Liver (tissue), 9 donors: ENCODE measurements around the gene FOXK2. TPM values are rescaled to one million over a fixed set of nuclear protein-coding genes. Genes with fewer than 3 reads are reported as not detected.

Experiments used
- DNase-seq: peaks from one replicate; pipeline ENCODE4 v3.0.0-alpha.2; 2017; ENCODE audit warnings: low spot score
- H3K27ac ChIP-seq, 2 donors: one replicate each; pipeline ENCODE4 v1.7.0; 2013; ENCODE audit warnings: inconsistent platforms in 2 of 2, low read length in 2 of 2, control low read depth in 1 of 2, low read depth in 1 of 2, mild to moderate bottlenecking in 1 of 2
- H3K27me3 ChIP-seq, 4 donors: one replicate each; pipeline versions ENCODE4 v1.6.1 to v1.7.0; 2013; ENCODE audit warnings: low read length in 3 of 4, inconsistent platforms in 1 of 4, mild to moderate bottlenecking in 1 of 4, moderate library complexity in 1 of 4; ENCODE audit not compliant: control insufficient read depth in 4 of 4, insufficient read depth in 4 of 4
- H3K36me3 ChIP-seq, 4 donors: one replicate each; pipeline versions ENCODE4 v1.6.1 to v1.7.0; 2013; ENCODE audit warnings: low read length in 3 of 4, mild to moderate bottlenecking in 3 of 4, low read depth in 1 of 4, moderate library complexity in 1 of 4; ENCODE audit not compliant: control insufficient read depth in 4 of 4, insufficient read depth in 3 of 4
- H3K4me1 ChIP-seq, 4 donors: one replicate each; pipeline versions ENCODE4 v1.6.1 to v1.7.0; 2013; ENCODE audit warnings: low read length in 3 of 4, mild to moderate bottlenecking in 3 of 4, moderate library complexity in 1 of 4; ENCODE audit not compliant: control insufficient read depth in 4 of 4, insufficient read depth in 4 of 4
- H3K4me3 ChIP-seq, 3 donors: one replicate each; pipeline versions ENCODE4 v1.6.1 to v1.7.0; 2013; ENCODE audit warnings: low read length in 3 of 3, control low read depth in 1 of 3, low read depth in 1 of 3, mild to moderate bottlenecking in 1 of 3
- H3K9ac ChIP-seq, 2 donors: one replicate each; pipeline ENCODE4 v1.7.0; 2013; ENCODE audit warnings: low read length in 2 of 2, mild to moderate bottlenecking in 2 of 2, moderate library complexity in 2 of 2, control low read depth in 1 of 2, low read depth in 1 of 2
- H3K9me3 ChIP-seq, 4 donors: one replicate each; pipeline versions ENCODE4 v1.6.1 to v1.7.0; 2013; ENCODE audit warnings: low read length in 3 of 4; ENCODE audit not compliant: control insufficient read depth in 4 of 4
- FOXA1 ChIP-seq: IDR thresholded peaks from 2 replicates; pipeline ENCODE4 v1.6.1; 2016; ENCODE audit warnings: antibody characterized with exemption
- FOXA2 ChIP-seq: IDR thresholded peaks from 2 replicates; pipeline ENCODE4 v1.6.1; 2016; ENCODE audit warnings: antibody characterized with exemption
- GABPA ChIP-seq, 2 donors: IDR thresholded peaks in 1 of 2; conservative IDR thresholded peaks in 1 of 2; 2 replicates each; pipeline ENCODE4 v1.6.1; 2016; ENCODE audit warnings: antibody characterized with exemption in 2 of 2, mild to moderate bottlenecking in 1 of 2, moderate library complexity in 1 of 2
- HNF4A ChIP-seq, 2 donors: conservative IDR thresholded peaks; 2 replicates each; pipeline ENCODE4 v1.6.1; 2016; ENCODE audit warnings: antibody characterized with exemption in 2 of 2, mild to moderate bottlenecking in 2 of 2
- HNF4G ChIP-seq: IDR thresholded peaks from 2 replicates; pipeline ENCODE4 v1.6.1; 2016; ENCODE audit warnings: antibody characterized with exemption
- JUND ChIP-seq, 2 donors: IDR thresholded peaks; 2 replicates each; pipeline ENCODE4 v1.6.1; 2016; ENCODE audit warnings: antibody characterized with exemption in 2 of 2
- NR2F2 ChIP-seq: IDR thresholded peaks from 2 replicates; pipeline ENCODE4 v1.6.1; 2016; ENCODE audit warnings: antibody characterized with exemption
- RAD21 ChIP-seq, 2 donors: IDR thresholded peaks; 2 replicates each; pipeline ENCODE4 v1.6.1; 2016; ENCODE audit warnings: antibody characterized with exemption in 2 of 2, mild to moderate bottlenecking in 2 of 2
- TAF1 ChIP-seq: conservative IDR thresholded peaks from 2 replicates; pipeline ENCODE4 v1.6.1; 2016; ENCODE audit warnings: antibody characterized with exemption, mild to moderate bottlenecking
- YY1 ChIP-seq: IDR thresholded peaks from 2 replicates; pipeline ENCODE4 v1.6.1; 2016; ENCODE audit warnings: antibody characterized with exemption, mild to moderate bottlenecking
- WGBS: extraction: QIAGEN DNeasy Blood & Tissue Kit; methylation state at CpG from one replicate; pipeline ENCODE4 v1.1.7; 2013; 5-methylcytosine and 5-hydroxymethylcytosine counted together
- polyA plus RNA-seq, 2 donors: library from polyadenylated mRNA; stranded (reverse) in 1 of 2; unstranded in 1 of 2; fragments of 200-250 nt in 1 of 2; fragments of >200 nt in 1 of 2; fragmentation: Nextera tagmentation in 1 of 2; extraction: Ambion mirVana in 1 of 2; gene quantifications; one replicate each; pipeline versions ENCODE4 v1.2.1 to v1.2.3, GENCODE V29; 2013 to 2015
- total RNA-seq, 2 donors: library from RNA; depleted of rRNA; stranded (reverse); fragments of >200 nt; gene quantifications; one replicate each; pipeline ENCODE4 v1.2.3, GENCODE V29; 2014
- TF ChIP-seq, protein P1 (sequence below): IDR thresholded peaks from 2 replicates; pipeline ENCODE4 v1.6.1; 2016; ENCODE audit warnings: antibody characterized with exemption
- TF ChIP-seq, protein P2 (sequence below): IDR thresholded peaks from 2 replicates; pipeline ENCODE4 v1.6.1; 2016; ENCODE audit warnings: antibody characterized with exemption
- TF ChIP-seq, protein P3 (sequence below): IDR thresholded peaks from 2 replicates; pipeline ENCODE4 v1.6.1; 2016; ENCODE audit warnings: antibody characterized with exemption
- TF ChIP-seq, protein P4 (sequence below): fragments of 150-350 bp; IDR thresholded peaks from 2 replicates; pipeline ENCODE4 v1.5.1; 2017; ENCODE audit warnings: improper control_type of control experiment, low read depth, low read length; ENCODE audit not compliant: missing input control
- TF ChIP-seq, protein P5 (sequence below): IDR thresholded peaks from 2 replicates; pipeline ENCODE4 v1.6.1; 2016; ENCODE audit warnings: antibody characterized with exemption, mild to moderate bottlenecking
- donor health status: healthy.
- donor health status: healthy.
- donor health status: healthy.
- donor health status: healthy.
- donor health status: healthy.

FOXK2 gene
- total and polyA plus RNA-seq, 4 donors = 3.1 to 16.2 (median 10.8) TPM

DNA sequence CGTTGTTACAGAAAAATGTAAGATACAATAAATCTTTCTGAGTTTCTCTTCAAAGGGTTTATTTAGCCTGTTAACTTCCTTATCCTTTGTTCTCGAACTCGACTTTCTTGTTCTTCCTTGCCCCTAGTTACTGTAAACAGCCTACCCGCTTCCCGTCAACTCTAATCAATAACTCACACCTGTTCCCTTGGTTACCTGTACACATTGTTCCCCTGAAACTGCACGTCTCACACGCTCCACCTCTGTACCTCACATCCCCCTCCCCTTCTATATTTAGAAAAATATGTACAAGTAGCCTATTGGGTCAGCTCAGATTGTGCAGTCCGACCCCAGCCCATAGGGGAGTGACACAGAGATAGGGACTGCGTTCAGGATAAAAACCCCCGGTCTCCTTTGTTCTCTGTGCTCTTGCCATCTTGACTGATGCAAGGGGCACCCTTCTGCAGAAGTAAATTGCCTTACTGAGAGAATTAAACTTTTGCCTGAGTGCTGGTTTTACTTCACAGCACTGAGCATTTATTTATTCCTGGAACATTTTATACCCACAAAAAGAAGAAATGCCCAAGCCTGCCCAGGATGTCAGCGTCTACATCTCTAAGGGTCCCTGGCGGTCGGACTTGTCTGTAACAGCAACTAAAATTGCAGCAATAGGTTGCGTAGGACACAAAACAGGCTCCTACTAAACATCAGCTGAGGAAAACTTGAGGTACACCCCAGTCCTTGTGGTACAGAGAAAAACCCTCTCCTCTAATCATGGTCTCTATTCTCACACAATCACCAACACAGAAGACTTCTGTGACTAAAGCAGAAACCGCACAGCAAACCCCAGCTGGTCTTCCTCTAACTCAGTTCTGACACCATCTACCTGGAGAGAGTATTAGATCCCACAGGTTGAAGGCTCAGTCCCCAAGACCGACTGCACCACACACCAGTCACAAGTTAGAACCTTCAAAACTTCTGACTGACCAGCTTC lies 117.4 kb downstream of the FOXK2 start:
- no peaks in the 10 kb centered on the region for H3K4me1 ChIP-seq
- DNase-seq = no peak
- no peak overlapping the region for H3K4me3 ChIP-seq
- TF ChIP-seq, protein P1, sequence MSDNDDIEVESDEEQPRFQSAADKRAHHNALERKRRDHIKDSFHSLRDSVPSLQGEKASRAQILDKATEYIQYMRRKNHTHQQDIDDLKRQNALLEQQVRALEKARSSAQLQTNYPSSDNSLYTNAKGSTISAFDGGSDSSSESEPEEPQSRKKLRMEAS = no peak
- no peak for TF ChIP-seq YY1
- TF ChIP-seq GABPA (IDR thresholded peaks at IDR 0.05 in 1 of 2, conservative IDR thresholded peaks at IDR 0.05 in 1 of 2) = no peak
- TF ChIP-seq, protein P2, sequence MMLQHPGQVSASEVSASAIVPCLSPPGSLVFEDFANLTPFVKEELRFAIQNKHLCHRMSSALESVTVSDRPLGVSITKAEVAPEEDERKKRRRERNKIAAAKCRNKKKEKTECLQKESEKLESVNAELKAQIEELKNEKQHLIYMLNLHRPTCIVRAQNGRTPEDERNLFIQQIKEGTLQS = no peak
- TF ChIP-seq, protein P3, sequence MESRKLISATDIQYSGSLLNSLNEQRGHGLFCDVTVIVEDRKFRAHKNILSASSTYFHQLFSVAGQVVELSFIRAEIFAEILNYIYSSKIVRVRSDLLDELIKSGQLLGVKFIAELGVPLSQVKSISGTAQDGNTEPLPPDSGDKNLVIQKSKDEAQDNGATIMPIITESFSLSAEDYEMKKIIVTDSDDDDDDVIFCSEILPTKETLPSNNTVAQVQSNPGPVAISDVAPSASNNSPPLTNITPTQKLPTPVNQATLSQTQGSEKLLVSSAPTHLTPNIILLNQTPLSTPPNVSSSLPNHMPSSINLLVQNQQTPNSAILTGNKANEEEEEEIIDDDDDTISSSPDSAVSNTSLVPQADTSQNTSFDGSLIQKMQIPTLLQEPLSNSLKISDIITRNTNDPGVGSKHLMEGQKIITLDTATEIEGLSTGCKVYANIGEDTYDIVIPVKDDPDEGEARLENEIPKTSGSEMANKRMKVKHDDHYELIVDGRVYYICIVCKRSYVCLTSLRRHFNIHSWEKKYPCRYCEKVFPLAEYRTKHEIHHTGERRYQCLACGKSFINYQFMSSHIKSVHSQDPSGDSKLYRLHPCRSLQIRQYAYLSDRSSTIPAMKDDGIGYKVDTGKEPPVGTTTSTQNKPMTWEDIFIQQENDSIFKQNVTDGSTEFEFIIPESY = no peak
- TF ChIP-seq FOXA1 = no peak
- TF ChIP-seq, protein P4, sequence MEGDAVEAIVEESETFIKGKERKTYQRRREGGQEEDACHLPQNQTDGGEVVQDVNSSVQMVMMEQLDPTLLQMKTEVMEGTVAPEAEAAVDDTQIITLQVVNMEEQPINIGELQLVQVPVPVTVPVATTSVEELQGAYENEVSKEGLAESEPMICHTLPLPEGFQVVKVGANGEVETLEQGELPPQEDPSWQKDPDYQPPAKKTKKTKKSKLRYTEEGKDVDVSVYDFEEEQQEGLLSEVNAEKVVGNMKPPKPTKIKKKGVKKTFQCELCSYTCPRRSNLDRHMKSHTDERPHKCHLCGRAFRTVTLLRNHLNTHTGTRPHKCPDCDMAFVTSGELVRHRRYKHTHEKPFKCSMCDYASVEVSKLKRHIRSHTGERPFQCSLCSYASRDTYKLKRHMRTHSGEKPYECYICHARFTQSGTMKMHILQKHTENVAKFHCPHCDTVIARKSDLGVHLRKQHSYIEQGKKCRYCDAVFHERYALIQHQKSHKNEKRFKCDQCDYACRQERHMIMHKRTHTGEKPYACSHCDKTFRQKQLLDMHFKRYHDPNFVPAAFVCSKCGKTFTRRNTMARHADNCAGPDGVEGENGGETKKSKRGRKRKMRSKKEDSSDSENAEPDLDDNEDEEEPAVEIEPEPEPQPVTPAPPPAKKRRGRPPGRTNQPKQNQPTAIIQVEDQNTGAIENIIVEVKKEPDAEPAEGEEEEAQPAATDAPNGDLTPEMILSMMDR = no peak
- TF ChIP-seq HNF4G = no peak
- TF ChIP-seq JUND (IDR thresholded peaks at IDR 0.05) = no peak
- no peak for TF ChIP-seq RAD21 (IDR thresholded peaks at IDR 0.05)
- no peak for TF ChIP-seq HNF4A (conservative IDR thresholded peaks at IDR 0.05)
- no peak for TF ChIP-seq TAF1
- no peak for TF ChIP-seq NR2F2
- TF ChIP-seq, protein P5, sequence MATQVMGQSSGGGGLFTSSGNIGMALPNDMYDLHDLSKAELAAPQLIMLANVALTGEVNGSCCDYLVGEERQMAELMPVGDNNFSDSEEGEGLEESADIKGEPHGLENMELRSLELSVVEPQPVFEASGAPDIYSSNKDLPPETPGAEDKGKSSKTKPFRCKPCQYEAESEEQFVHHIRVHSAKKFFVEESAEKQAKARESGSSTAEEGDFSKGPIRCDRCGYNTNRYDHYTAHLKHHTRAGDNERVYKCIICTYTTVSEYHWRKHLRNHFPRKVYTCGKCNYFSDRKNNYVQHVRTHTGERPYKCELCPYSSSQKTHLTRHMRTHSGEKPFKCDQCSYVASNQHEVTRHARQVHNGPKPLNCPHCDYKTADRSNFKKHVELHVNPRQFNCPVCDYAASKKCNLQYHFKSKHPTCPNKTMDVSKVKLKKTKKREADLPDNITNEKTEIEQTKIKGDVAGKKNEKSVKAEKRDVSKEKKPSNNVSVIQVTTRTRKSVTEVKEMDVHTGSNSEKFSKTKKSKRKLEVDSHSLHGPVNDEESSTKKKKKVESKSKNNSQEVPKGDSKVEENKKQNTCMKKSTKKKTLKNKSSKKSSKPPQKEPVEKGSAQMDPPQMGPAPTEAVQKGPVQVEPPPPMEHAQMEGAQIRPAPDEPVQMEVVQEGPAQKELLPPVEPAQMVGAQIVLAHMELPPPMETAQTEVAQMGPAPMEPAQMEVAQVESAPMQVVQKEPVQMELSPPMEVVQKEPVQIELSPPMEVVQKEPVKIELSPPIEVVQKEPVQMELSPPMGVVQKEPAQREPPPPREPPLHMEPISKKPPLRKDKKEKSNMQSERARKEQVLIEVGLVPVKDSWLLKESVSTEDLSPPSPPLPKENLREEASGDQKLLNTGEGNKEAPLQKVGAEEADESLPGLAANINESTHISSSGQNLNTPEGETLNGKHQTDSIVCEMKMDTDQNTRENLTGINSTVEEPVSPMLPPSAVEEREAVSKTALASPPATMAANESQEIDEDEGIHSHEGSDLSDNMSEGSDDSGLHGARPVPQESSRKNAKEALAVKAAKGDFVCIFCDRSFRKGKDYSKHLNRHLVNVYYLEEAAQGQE = no peak
- TF ChIP-seq FOXA2 = no peak
- no peak overlapping the region for H3K9ac ChIP-seq
- H3K9me3 ChIP-seq = peaks cover 0 to 4% (median 0%) of the 10 kb centered on the region in 4 donors
- 79% methylated on average over 16 of the region's 16 CpGs for WGBS
- H3K36me3 ChIP-seq = peaks cover 0 to 8% (median 8%) of the 10 kb centered on the region in 4 donors
- H3K27ac ChIP-seq = peak overlapping the region; percentile 19 to 25
- H3K27me3 ChIP-seq = no peaks in the 10 kb centered on the region
